ENCODE data around the gene TMEM40. TPM values are rescaled to one million over a fixed set of nuclear protein-coding genes. Genes with fewer than 3 reads are reported as not detected.

TMEM40 gene
- total RNA-seq, 1 experiment from 2014 or later = 30.5 TPM

DNA sequence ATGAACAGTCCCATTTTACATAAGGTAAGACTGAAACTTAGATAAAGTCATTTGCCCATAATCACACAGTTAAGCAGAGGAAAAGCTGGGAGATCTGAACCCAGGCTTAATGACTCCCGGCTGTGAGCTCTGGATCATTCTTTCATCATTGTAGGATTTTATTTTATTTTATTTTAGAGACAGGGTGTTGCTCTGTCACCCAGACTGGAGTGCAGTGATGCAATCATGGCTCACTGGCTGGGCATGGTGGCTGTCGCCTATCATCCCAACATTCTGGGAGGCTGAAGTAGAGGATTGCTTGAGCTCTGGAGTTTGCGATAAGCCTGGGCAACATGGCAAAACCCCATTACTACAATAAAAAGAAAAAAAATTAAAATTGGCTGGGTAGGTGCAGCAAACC is 63.9 kb downstream of the TMEM40 start:
- H3K27ac ChIP-seq = no peak overlapping the region
- no peaks in the 10 kb centered on the region for H3K9me2 ChIP-seq (ENCODE audit: insufficient read depth)
- no peak overlapping the region for H2AFZ ChIP-seq
- intact Hi-C loops (cut with micrococcal nuclease; ENCODE audit: unreplicated experiment) = no loop called here
- H3K4me1 ChIP-seq (replicated peaks; ENCODE audit: insufficient read depth) = 0 out of 2 replicates have a peak, but pooled peaks cover 5% of the 10 kb centered on the region
- peaks cover 13% of the 10 kb centered on the region for H3F3A ChIP-seq (ENCODE audit: insufficient read depth, low read depth)
- ChIA-PET POLR2A (ENCODE audit: unreplicated experiment) (no interaction called here), CTCF (no interaction called here)
- H3K4me2 ChIP-seq = no peak overlapping the region
- H3K79me2 ChIP-seq (ENCODE audit: low read depth) = no peaks in the 10 kb centered on the region
- H3K27me3 ChIP-seq (ENCODE audit: insufficient read depth, low read depth) = no peaks in the 10 kb centered on the region
- TF ChIP-seq, protein P1, sequence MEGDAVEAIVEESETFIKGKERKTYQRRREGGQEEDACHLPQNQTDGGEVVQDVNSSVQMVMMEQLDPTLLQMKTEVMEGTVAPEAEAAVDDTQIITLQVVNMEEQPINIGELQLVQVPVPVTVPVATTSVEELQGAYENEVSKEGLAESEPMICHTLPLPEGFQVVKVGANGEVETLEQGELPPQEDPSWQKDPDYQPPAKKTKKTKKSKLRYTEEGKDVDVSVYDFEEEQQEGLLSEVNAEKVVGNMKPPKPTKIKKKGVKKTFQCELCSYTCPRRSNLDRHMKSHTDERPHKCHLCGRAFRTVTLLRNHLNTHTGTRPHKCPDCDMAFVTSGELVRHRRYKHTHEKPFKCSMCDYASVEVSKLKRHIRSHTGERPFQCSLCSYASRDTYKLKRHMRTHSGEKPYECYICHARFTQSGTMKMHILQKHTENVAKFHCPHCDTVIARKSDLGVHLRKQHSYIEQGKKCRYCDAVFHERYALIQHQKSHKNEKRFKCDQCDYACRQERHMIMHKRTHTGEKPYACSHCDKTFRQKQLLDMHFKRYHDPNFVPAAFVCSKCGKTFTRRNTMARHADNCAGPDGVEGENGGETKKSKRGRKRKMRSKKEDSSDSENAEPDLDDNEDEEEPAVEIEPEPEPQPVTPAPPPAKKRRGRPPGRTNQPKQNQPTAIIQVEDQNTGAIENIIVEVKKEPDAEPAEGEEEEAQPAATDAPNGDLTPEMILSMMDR (conservative IDR thresholded peaks at IDR 0.05) = no peak
- no peak for TF ChIP-seq EZH2 (IDR thresholded peaks at IDR 0.05; ENCODE audit: low read depth)
- no TSS peak for BruUV-seq (replicated peaks)
- H3K36me3 ChIP-seq (ENCODE audit: low read depth) = no peaks in the 10 kb centered on the region
- no peaks in the 10 kb centered on the region for H4K20me1 ChIP-seq (ENCODE audit: insufficient read depth)
- no peak for DNase-seq
- no peaks in the 10 kb centered on the region for H3K9me3 ChIP-seq (ENCODE audit: insufficient read depth, low read depth)
- no peak overlapping the region for H3K4me3 ChIP-seq

DNA sequence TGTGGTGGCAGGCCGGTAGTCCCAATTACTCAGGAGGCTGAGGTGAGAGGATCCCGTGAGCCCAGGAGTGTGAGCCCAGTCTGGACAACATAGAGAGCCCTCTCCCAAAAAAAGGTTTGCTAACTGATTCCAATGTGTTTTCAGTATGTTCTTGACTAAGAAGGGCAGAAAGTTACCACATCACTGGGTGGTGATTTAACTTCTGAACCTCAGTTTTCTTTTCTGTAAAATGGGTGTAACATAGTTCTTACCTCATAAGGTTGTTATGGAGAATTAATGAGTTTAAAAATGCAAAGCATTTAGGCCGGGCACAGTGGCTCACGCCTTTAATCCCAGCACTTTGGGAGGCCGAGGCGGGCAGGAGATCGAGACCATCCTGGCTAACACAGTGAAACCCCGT is 66.6 kb downstream of the TMEM40 start:
- Histone ChIP-seq H3K79me2 (ENCODE audit: low read depth) (no peaks in the 10 kb centered on the region), H3K4me1 (replicated peaks; ENCODE audit: insufficient read depth) (0 out of 2 replicates have a peak, but pooled peaks cover 9% of the 10 kb centered on the region), H3F3A (ENCODE audit: insufficient read depth, low read depth) (peaks cover 19% of the 10 kb centered on the region), H3K4me3 (no peak overlapping the region), H3K27ac (no peak overlapping the region), H4K20me1 (ENCODE audit: insufficient read depth) (no peaks in the 10 kb centered on the region), H3K36me3 (ENCODE audit: low read depth) (no peaks in the 10 kb centered on the region), H2AFZ (no peak overlapping the region), H3K9me3 (ENCODE audit: insufficient read depth, low read depth) (no peaks in the 10 kb centered on the region), H3K4me2 (no peak overlapping the region), H3K27me3 (ENCODE audit: insufficient read depth, low read depth) (no peaks in the 10 kb centered on the region), H3K9me2 (ENCODE audit: insufficient read depth) (no peaks in the 10 kb centered on the region)
- CTCF ChIA-PET = interaction anchor here (0.7 kb wide), 1 partner anchor 74 kb away, joined by 5 read pairs; no protein-coding TSS in a partner anchor
- intact Hi-C loops (cut with micrococcal nuclease; ENCODE audit: unreplicated experiment) = no loop called here
- POLR2A ChIA-PET (ENCODE audit: unreplicated experiment) = no interaction called here
- no peak for DNase-seq
- no TSS peak for BruUV-seq (replicated peaks)
- TF ChIP-seq, protein P1 (conservative IDR thresholded peaks at IDR 0.05) = no peak
- TF ChIP-seq EZH2 (IDR thresholded peaks at IDR 0.05; ENCODE audit: low read depth) = no peak

DNA sequence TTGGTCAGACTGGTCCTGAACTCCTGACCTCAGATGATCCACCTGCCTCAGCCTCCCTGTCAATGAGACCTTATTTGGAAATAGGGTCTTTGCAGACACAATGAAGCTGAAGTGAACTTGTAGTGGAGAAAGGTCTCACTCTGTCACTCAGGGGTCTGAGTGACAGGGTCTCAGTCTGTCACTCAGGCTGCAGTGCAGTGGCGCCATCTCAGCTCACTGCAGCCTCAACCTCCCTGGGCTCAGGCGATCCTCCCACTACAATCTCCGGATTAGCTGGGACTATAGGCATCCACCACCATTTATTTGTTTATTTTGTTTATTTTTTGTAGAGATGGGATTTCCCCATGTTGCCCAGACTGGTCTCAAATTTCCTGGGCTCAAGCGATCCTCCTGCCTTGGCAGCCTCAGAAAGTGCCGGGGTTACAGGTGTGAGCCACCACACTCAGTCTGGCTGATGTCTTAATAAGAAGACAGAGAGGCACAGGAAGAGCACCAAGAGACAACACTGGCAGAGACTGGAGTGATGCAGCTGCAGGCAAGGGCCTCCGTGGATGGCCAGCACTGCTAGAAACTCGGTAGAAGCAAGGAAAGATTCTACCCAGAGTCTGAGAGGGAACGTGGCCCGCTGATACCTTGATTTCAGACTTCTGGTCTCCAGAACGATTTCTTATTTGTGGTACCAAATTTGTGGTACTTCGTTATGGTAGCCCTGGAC is 68.9 kb downstream of the TMEM40 start:
- no peaks in the 10 kb centered on the region for H3K36me3 ChIP-seq (ENCODE audit: low read depth)
- H3K79me2 ChIP-seq (ENCODE audit: low read depth) = no peaks in the 10 kb centered on the region
- POLR2A ChIA-PET (ENCODE audit: unreplicated experiment) = no interaction called here
- peaks cover 10% of the 10 kb centered on the region for H3F3A ChIP-seq (ENCODE audit: insufficient read depth, low read depth)
- no peak overlapping the region for H3K27ac ChIP-seq
- intact Hi-C loops (cut with micrococcal nuclease; ENCODE audit: unreplicated experiment) = loop anchor here (1.0 kb wide), 1 partner anchor 47 kb away; no protein-coding TSS in a partner anchor
- H2AFZ ChIP-seq = peak overlapping the region; percentile 56; the same call in 1 of the 2 replicates
- 0 out of 2 replicates have a peak, but pooled peaks cover 5% of the 10 kb centered on the region for H3K4me1 ChIP-seq (replicated peaks; ENCODE audit: insufficient read depth)
- DNase-seq = no peak
- H3K9me3 ChIP-seq (ENCODE audit: insufficient read depth, low read depth) = no peaks in the 10 kb centered on the region
- TF ChIP-seq EZH2 (IDR thresholded peaks at IDR 0.05; ENCODE audit: low read depth) = no peak
- TF ChIP-seq, protein P1 (conservative IDR thresholded peaks at IDR 0.05) = no peak
- H4K20me1 ChIP-seq (ENCODE audit: insufficient read depth) = no peaks in the 10 kb centered on the region
- CTCF ChIA-PET = interaction anchor here (0.7 kb wide), 1 partner anchor 737 kb away, joined by 3 read pairs; no protein-coding TSS in a partner anchor
- no peaks in the 10 kb centered on the region for H3K27me3 ChIP-seq (ENCODE audit: insufficient read depth, low read depth)
- H3K4me3 ChIP-seq = no peak overlapping the region
- BruUV-seq (replicated peaks) = no TSS peak
- no peaks in the 10 kb centered on the region for H3K9me2 ChIP-seq (ENCODE audit: insufficient read depth)
- H3K4me2 ChIP-seq = no peak overlapping the region
